ENCODE results near the gene DLGAP1. TPM values are rescaled to one million over a fixed set of nuclear protein-coding genes. Genes with fewer than 3 reads are reported as not detected.

DLGAP1 gene
- total and polyA plus RNA-seq, 2 of the 4 experiments (the other 2 are of a cell fraction): under 0.01 to 0.09 TPM

DNA sequence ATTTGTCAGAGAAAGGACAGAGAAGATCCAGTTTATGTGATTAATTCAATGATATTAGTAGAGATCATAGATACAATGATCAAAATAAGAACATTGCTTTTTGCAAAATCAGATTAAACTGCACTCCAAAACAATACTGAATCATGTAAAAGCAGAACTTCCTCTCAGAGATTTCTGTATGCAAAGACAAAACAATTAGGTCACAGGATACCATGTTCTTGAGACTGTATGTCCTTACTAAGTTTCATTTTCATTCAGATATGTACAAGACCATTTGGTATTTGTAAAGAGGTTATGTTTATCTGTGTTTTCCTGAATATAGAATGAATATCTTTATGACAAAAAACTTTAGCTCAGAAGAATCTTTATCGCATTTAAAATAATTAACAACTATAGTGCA is 161.8 kb downstream of the DLGAP1 start:
- dilution Hi-C loops (cut with HindIII; ENCODE audit: low sequenced_read_pairs, unreplicated experiment): no loop called here
- no peak overlapping the region for H4K91ac ChIP-seq (ENCODE audit: insufficient read depth, low read depth, low read length)
- no peaks in the 10 kb centered on the region for H3K4me1 ChIP-seq (ENCODE audit: control insufficient read depth, insufficient read depth, low read length)
- H2BK20ac ChIP-seq (ENCODE audit: low read depth, low read length): no peak overlapping the region
- H3K9me1 ChIP-seq (ENCODE audit: insufficient read depth, low read length): no peaks in the 10 kb centered on the region
- H2BK5ac ChIP-seq (ENCODE audit: low read depth, low read length, poor library complexity, severe bottlenecking): no peak overlapping the region
- H3K4me2 ChIP-seq (ENCODE audit: low read depth, low read length): no peak overlapping the region
- intact Hi-C loops (cut with micrococcal nuclease): no loop called here
- ChIA-PET POLR2A (ENCODE audit: unreplicated experiment) (no interaction called here), CTCF (no interaction called here)
- H2BK120ac ChIP-seq (ENCODE audit: low read depth, low read length): no peak overlapping the region
- no peak overlapping the region for H2AK9ac ChIP-seq (replicated peaks; ENCODE audit: low read depth, low read length, poor library complexity)
- peaks cover 8% of the 10 kb centered on the region for H3K9me3 ChIP-seq (ENCODE audit: control insufficient read depth, insufficient read depth, low read length)
- H3K4me3 ChIP-seq (ENCODE audit: insufficient read depth, low read depth, low read length): no peak overlapping the region
- no peak overlapping the region for H3K27ac ChIP-seq (ENCODE audit: insufficient read depth, low read length)
- no CpG with 5 or more reads among the region's 1 CpG for WGBS, 2 experiments (ENCODE audit: extremely low coverage in 2 of 2, insufficient read length in 1 of 2)
- H3K56ac ChIP-seq (ENCODE audit: extremely low read depth, insufficient read depth, low read length): no peak overlapping the region
- H3K79me1 ChIP-seq (ENCODE audit: low read depth in 1 of 2, low read length in 2 of 2): no peaks in the 10 kb centered on the region
- in situ Hi-C loops (cut with MboI; ENCODE audit: low sequenced_read_pairs): no loop called here
- no peak overlapping the region for H2AK5ac ChIP-seq (ENCODE audit: low read depth, low read length)
- no TSS peak for BruUV-seq (replicated peaks)
- H4K8ac ChIP-seq (ENCODE audit: low read depth in 2 of 2, low read length in 2 of 2): no peak overlapping the region
- DNase-seq: no peak
- H2BK15ac ChIP-seq (ENCODE audit: low read depth, low read length): no peak overlapping the region
- H4K20me1 ChIP-seq (ENCODE audit: insufficient read depth, low read length): no peaks in the 10 kb centered on the region
- no peak overlapping the region for H3K18ac ChIP-seq (ENCODE audit: low read depth, low read length)
- H3K4ac ChIP-seq (ENCODE audit: low read depth, low read length): no peak overlapping the region
- no peak for TF ChIP-seq SMC3 (IDR thresholded peaks at IDR 0.05; ENCODE audit: low read depth, low read length)
- TF ChIP-seq RFX5 (IDR thresholded peaks at IDR 0.05; ENCODE audit: low read depth, low read length): no peak
- no peak for TF ChIP-seq RCOR1 (IDR thresholded peaks at IDR 0.05; ENCODE audit: insufficient replicate concordance, low read length)
- no peak for TF ChIP-seq MAFK (IDR thresholded peaks at IDR 0.05; ENCODE audit: low read depth, low read length)
- TF ChIP-seq, protein P1, sequence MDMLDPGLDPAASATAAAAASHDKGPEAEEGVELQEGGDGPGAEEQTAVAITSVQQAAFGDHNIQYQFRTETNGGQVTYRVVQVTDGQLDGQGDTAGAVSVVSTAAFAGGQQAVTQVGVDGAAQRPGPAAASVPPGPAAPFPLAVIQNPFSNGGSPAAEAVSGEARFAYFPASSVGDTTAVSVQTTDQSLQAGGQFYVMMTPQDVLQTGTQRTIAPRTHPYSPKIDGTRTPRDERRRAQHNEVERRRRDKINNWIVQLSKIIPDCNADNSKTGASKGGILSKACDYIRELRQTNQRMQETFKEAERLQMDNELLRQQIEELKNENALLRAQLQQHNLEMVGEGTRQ (IDR thresholded peaks at IDR 0.05; ENCODE audit: low read depth, low read length): no peak
- TF ChIP-seq BHLHE40 (IDR thresholded peaks at IDR 0.05; ENCODE audit: low read depth, low read length): no peak
- TF ChIP-seq RAD21 (IDR thresholded peaks at IDR 0.05; ENCODE audit: low read length): no peak
- no peak for TF ChIP-seq CHD1 (IDR thresholded peaks at IDR 0.05; ENCODE audit: low read depth, low read length)
- TF ChIP-seq, protein P2, sequence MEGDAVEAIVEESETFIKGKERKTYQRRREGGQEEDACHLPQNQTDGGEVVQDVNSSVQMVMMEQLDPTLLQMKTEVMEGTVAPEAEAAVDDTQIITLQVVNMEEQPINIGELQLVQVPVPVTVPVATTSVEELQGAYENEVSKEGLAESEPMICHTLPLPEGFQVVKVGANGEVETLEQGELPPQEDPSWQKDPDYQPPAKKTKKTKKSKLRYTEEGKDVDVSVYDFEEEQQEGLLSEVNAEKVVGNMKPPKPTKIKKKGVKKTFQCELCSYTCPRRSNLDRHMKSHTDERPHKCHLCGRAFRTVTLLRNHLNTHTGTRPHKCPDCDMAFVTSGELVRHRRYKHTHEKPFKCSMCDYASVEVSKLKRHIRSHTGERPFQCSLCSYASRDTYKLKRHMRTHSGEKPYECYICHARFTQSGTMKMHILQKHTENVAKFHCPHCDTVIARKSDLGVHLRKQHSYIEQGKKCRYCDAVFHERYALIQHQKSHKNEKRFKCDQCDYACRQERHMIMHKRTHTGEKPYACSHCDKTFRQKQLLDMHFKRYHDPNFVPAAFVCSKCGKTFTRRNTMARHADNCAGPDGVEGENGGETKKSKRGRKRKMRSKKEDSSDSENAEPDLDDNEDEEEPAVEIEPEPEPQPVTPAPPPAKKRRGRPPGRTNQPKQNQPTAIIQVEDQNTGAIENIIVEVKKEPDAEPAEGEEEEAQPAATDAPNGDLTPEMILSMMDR (conservative IDR thresholded peaks at IDR 0.05; ENCODE audit: low read depth, low read length): no peak
- TF ChIP-seq POLR2A (IDR thresholded peaks at IDR 0.05; ENCODE audit: low read depth, low read length): no peak
- no peak for TF ChIP-seq NFE2L2 (IDR thresholded peaks at IDR 0.05; ENCODE audit: low read depth, low read length)
- TF ChIP-seq MAZ (IDR thresholded peaks at IDR 0.05; ENCODE audit: borderline replicate concordance, low read depth, low read length): no peak
- TF ChIP-seq, protein P3, sequence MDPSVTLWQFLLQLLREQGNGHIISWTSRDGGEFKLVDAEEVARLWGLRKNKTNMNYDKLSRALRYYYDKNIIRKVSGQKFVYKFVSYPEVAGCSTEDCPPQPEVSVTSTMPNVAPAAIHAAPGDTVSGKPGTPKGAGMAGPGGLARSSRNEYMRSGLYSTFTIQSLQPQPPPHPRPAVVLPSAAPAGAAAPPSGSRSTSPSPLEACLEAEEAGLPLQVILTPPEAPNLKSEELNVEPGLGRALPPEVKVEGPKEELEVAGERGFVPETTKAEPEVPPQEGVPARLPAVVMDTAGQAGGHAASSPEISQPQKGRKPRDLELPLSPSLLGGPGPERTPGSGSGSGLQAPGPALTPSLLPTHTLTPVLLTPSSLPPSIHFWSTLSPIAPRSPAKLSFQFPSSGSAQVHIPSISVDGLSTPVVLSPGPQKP (IDR thresholded peaks at IDR 0.05; ENCODE audit: borderline replicate concordance, low read depth, low read length): no peak
- no peak overlapping the region for H3K9ac ChIP-seq (ENCODE audit: low read depth, low read length)
- no peaks in the 10 kb centered on the region for H3K27me3 ChIP-seq (ENCODE audit: control insufficient read depth, insufficient read depth, low read length)
- no peak overlapping the region for H4K5ac ChIP-seq (ENCODE audit: low read depth, low read length)
- no peak for ATAC-seq (ENCODE audit: low read depth)
- H3K36me3 ChIP-seq (ENCODE audit: control insufficient read depth, insufficient read depth, low read length): no peaks in the 10 kb centered on the region
- H3K14ac ChIP-seq (replicated peaks; ENCODE audit: low read depth, low read length): no peak overlapping the region
- H2AFZ ChIP-seq (replicated peaks; ENCODE audit: low read length, poor library complexity): no peak overlapping the region
- no peak overlapping the region for H3K23ac ChIP-seq (ENCODE audit: low read depth, low read length)
